HEK293 (cell line): ENCODE results near the gene MEI1.

Source experiments
- ZNF558 ChIP-seq: fragments of 450-650 bp; formaldehyde crosslinking; IDR thresholded peaks from 2 replicates; pipeline ENCODE4 v1.5.1; 2016; ENCODE audit warnings: missing biosample characterization, missing genetic modification characterization
- ZNF600 ChIP-seq: fragments of 450-650 bp; formaldehyde crosslinking; IDR thresholded peaks from 2 replicates; pipeline ENCODE4 v1.5.1; 2016; ENCODE audit warnings: missing biosample characterization, missing genetic modification characterization

GRCh38 chr22:41770715-41771468 lies 71.6 kb downstream of the MEI1 start:
- no peak for TF ChIP-seq ZNF558 (tag by site-specific recombination)
- TF ChIP-seq ZNF600 (tag by site-specific recombination), result no peak
